Epithelial cell of esophagus (primary cell): ENCODE results near the gene ZIC1.
A peak's percentile ranks its signal among the peaks of the same experiment; 100 is the strongest.

ENCODE experiments used
- DNase-seq: peaks from one replicate; pipeline ENCODE4 v3.0.0; 2010; ENCODE audit warnings: low read depth
- H3K4me3 ChIP-seq: 2 replicates; pipeline ENCODE4 v1.5.1; 2011; ENCODE audit warnings: mild to moderate bottlenecking, low read length, control low read depth
- TF ChIP-seq, protein P1 (sequence below): IDR thresholded peaks from 2 replicates; pipeline ENCODE4 v1.5.1; 2011; ENCODE audit warnings: low read depth, mild to moderate bottlenecking, low read length, control low read depth, inconsistent platforms; ENCODE audit not compliant: insufficient read depth; ENCODE audit errors: missing control alignments

ZIC1 gene

DNA sequence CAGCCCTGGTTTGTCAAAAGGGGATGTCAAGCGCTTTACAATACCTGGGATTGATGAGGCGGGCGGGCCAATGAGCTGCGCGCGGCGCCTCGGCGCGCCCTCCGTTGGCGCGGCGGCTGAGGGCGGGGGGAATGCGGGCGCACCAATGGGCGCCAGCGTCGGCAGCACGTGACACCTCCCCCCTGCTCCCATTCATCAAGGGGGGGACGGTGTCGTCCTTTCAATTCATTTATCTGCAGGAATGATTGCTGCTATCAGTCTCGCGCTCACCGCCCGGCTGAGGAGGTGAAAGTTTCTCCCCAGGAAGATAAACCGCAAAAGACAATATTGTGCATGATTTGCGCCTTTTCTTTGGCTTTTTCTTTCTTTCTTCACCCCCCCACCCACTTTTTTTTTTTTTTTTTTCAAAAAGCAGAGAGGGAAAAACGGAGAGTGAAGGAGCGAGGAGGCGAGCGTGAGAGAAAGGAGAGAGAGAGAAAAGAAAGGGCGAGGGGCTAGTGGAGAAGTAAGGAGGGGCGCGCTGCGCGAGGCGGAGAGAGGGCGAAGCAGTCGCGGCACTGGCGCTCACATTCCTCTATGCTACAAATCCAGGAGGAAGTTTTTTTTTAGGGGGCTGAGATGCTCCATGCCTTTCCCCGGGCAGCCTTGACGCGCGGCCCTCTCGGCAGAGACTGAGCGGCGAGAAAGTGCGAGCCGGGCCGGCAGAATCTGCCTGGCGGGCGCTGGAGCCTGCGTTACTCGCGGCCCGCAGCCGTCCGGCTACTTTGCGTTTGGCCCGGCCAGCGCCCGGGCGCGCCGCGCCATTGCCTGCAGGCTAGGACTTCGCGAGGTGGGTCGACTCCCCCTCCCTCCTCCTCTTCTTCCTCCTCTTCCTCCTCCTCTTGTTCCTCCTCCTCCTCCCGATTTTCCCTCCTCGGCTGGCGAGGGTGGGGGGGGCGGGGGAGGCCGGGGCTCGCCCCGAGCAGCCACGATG lies at the start of gene ZIC1:
TSS of gene ZIC1 (plus strand) at position 223 of the 973 bp plus-strand sequence. CDS start at position 971, 748 bp downstream.
- no peak for DNase-seq
- TF ChIP-seq, protein P1, sequence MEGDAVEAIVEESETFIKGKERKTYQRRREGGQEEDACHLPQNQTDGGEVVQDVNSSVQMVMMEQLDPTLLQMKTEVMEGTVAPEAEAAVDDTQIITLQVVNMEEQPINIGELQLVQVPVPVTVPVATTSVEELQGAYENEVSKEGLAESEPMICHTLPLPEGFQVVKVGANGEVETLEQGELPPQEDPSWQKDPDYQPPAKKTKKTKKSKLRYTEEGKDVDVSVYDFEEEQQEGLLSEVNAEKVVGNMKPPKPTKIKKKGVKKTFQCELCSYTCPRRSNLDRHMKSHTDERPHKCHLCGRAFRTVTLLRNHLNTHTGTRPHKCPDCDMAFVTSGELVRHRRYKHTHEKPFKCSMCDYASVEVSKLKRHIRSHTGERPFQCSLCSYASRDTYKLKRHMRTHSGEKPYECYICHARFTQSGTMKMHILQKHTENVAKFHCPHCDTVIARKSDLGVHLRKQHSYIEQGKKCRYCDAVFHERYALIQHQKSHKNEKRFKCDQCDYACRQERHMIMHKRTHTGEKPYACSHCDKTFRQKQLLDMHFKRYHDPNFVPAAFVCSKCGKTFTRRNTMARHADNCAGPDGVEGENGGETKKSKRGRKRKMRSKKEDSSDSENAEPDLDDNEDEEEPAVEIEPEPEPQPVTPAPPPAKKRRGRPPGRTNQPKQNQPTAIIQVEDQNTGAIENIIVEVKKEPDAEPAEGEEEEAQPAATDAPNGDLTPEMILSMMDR, result no peak
- H3K4me3 ChIP-seq, result no peak within 1 kb of the TSS

DNA sequence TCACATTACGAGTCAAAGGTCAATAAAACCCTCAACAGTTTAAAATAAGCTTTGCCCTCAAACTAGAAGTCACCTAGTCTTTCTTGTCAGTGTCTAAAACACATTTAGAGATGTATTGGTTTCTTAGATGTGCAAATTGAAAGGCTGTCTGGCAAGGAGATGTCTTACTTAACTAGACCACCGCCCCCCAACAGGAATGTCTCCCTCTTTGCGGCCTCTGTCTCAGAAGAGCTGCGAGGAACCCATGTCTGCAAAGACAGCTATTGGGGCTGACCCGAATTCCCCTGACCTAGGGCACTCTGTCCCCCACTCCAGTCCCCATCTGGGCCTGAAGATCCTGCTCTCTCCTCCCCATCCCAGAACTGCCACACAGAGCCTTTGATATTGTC lies 49.1 kb upstream of the ZIC1 start:
- no peak for DNase-seq
- TF ChIP-seq, protein P1, result no peak
- no peak overlapping the region for H3K4me3 ChIP-seq

DNA sequence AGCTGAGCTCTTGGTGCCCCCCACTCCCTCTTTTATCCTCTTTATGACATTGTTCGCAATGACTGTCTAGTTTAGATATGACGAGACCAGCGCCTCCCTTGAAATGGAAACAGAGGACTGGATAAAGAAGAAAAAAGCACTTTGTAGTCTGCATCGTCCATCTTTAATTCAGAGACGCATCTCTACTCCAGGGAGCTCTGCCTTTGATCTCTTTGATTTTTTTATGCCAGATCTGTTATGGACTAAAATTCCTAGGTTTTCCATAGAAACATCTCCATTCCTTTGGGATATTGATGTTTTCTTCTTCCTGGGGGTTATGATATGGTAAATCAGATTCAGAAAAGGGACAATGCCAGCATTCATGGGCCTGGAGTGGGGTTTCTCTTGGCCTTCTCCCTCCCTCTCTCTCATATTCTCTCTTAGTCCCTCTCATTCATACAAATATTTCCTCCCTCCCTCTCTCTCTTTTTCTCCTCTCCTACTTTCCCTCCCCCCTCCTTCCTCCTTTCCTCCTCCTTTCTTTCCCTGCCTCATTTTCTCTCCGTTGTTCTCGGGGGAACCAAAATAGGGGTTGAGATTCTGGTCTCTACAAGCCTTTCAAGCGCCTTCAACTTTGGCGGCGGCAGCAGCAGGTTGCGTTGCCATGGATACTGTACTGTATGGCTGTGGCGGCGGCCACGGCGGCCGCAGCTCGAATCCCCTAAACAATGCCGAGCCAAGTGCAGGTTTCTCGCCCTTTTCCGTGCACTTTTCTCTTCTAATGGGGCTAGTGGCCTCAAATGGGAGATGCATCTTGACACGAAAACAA lies 48.3 kb upstream of the ZIC1 start:
- no peak overlapping the region for H3K4me3 ChIP-seq
- no peak for DNase-seq
- TF ChIP-seq, protein P1, result no peak

DNA sequence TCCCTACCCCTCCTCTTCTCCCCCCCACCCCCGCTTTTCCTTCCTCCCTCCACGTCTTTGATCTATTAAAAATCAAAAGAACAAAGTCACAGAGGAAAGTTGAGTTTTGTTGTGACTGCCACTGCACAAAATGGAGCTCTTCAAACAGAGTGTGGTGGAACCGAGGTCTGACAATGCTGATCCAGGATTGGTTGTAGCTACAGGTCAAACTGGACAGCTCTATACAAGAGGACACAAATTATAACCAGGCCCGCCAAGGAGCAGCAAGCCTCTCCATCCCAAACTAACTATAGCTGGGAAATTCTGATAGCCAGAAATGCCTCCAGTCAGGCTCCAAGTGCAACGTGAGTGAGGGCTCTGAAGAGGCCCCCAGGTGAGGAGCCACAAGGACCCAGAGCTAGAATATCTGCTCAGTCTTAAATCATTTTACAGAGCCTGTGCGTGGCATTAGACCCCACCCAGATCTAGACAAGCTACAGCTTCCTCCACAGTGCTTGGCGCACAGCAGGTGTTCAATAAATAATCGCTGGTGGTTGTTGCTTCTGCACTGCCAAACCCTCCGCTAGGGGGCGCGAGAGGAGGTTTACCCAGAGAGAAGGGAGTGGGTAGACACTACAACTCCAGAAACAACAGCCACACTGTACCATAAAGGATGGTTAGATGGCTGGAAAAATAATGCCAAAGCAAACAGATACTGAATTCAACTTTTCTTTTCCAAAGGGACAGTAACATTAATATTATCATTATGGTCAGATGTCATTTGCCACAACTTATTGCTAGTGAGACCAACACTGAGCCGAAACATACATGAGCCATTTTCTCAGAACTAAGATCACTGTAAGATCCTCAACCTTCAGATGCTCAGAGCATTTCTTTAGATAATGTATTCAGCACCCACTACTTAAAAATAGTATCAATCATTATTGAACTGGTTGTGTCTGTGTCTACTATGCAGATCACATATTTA lies 47.4 kb upstream of the ZIC1 start:
- TF ChIP-seq, protein P1, result peak; percentile 39
- no peak overlapping the region for H3K4me3 ChIP-seq

DNA sequence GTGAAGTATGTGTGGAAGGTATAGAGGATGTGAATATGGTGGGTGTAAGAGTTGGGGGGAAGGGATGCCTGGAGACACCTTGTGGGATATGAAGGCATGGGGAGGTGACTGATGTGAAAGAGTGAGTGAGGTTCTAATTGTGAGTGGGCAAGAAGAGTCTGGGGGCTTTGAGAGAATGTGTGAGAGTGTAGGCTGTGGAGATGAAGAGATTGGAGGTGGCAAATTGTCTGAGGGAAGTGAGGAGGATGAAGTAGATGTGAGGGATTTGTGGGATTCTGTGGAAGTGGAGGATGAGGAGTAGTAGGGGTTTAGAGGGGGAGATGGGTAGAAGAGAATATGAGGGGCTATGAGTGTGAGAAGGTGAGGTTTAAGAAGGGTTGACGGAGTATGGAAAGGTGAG lies 44.4 kb upstream of the ZIC1 start:
- H3K4me3 ChIP-seq, result no peak overlapping the region
- no peak for DNase-seq
- TF ChIP-seq, protein P1, result no peak

More for the DNA sequence above, 47.4 kb upstream of the ZIC1 start:
- DNase-seq, result peak; percentile 15

DNA sequence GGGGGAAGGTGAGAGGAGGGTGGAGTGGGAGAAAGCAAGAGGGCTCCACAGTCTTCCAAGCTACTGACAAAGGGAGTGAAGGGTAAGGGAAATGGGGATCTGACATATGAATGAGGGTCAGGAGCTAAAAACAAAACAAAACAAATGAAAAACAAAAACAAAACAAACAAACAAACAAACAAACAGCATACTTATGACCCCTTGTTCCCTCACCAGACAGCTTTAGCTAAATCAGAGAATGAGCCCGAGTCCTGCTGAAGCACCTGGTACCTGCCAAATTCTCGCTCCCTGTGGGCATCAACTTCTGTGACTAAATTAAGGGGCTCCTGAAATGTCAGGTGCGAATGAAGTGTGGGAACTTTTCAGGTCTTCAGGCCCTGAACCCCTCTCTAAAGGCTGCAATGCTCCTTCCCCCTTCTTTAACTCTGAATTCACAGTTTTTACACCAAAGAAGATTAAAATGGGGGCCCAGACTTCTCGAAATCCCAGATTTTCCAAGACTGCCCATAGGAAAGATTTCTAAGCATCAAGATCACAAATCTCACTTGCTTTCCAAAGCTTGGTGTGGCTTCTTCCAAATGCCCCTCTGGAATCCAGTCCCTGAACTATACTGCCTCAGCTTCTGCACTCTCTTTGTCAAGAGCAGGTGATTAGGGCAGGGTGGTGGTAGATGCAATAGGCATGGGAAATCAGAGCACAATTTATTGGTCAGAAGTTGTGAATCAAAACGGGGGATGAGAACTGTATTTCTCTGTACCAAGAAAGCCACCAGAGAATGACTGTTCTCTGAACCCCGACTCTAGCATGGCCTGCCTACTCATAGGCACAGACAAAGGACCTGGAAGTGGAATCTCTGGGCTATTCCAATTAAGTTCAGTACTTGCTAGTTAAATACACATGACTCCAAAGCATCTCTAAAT lies 43.7 kb upstream of the ZIC1 start:
- H3K4me3 ChIP-seq, result no peak overlapping the region
- TF ChIP-seq, protein P1, result no peak
- DNase-seq, result no peak
